ENCODE data around the gene C1QTNF3. TPM values are rescaled to one million over a fixed set of nuclear protein-coding genes. Genes with fewer than 3 reads are reported as not detected.
"Not testable (repeated sequence)": the region's sequence is repeated elsewhere in the genome, so short reads cannot be mapped to it uniquely, and the experiment has no call there.

C1QTNF3 gene
- total and polyA plus RNA-seq, 2 donors: 5.0 to 25.1 TPM

- Histone ChIP-seq H3K9me3 (ENCODE audit: control insufficient read depth in 2 of 2, insufficient read depth in 1 of 2, low read length in 1 of 2) (no peaks in the 10 kb centered on the region), H3K27me3 (ENCODE audit: control insufficient read depth in 2 of 2, insufficient read depth in 1 of 2, low read length in 1 of 2) (no peaks in the 10 kb centered on the region), H3K4me3 (ENCODE audit: low read length in 2 of 2) (no peak overlapping the region), H3K36me3 (ENCODE audit: control insufficient read depth in 2 of 2, insufficient read depth in 2 of 2, low read length in 1 of 2) (peaks cover 0 to 4% of the 10 kb centered on the region in 2 donors), H3K4me1 (ENCODE audit: control insufficient read depth in 2 of 2, insufficient read depth in 2 of 2, low read length in 2 of 2) (peaks cover 2 to 3% of the 10 kb centered on the region in 2 donors), H3K27ac (ENCODE audit: low read depth in 1 of 2, low read length in 1 of 2) (no peak overlapping the region)
- WGBS: 96% methylated on average over 2 of the region's 2 CpGs
- DNase-seq (ENCODE audit: low read depth in 6 of 9, low spot score in 9 of 9): no peak
Measured at GRCh38 chr5:34016750-34017149, 26.3 kb downstream of the C1QTNF3 start.

- no peak overlapping the region for H3K4me3 ChIP-seq (ENCODE audit: low read length in 2 of 2)
- 78% methylated on average over 5 of the region's 5 CpGs for WGBS
- no peak overlapping the region for H3K27ac ChIP-seq (ENCODE audit: low read depth in 1 of 2, low read length in 1 of 2)
- no peaks in the 10 kb centered on the region for H3K27me3 ChIP-seq (ENCODE audit: control insufficient read depth in 2 of 2, insufficient read depth in 1 of 2, low read length in 1 of 2)
- H3K36me3 ChIP-seq (ENCODE audit: control insufficient read depth in 2 of 2, insufficient read depth in 2 of 2, low read length in 1 of 2): peaks cover 0 to 4% of the 10 kb centered on the region in 2 donors
- H3K9me3 ChIP-seq (ENCODE audit: control insufficient read depth in 2 of 2, insufficient read depth in 1 of 2, low read length in 1 of 2): no peaks in the 10 kb centered on the region
- no peak for DNase-seq (ENCODE audit: low read depth in 6 of 9, low spot score in 9 of 9)
- peaks cover 0 to 2% of the 10 kb centered on the region in 2 donors for H3K4me1 ChIP-seq (ENCODE audit: control insufficient read depth in 2 of 2, insufficient read depth in 2 of 2, low read length in 2 of 2)
Measured at GRCh38 chr5:34016222-34016621, 26.8 kb downstream of the C1QTNF3 start.

GRCh38 chr5:34015120-34015822 lies 27.7 kb downstream of the C1QTNF3 start:
- no peak for DNase-seq (ENCODE audit: low read depth in 6 of 9, low spot score in 9 of 9)
- no peak overlapping the region for H3K4me3 ChIP-seq (ENCODE audit: low read length in 2 of 2)
- H3K36me3 ChIP-seq (ENCODE audit: control insufficient read depth in 2 of 2, insufficient read depth in 2 of 2, low read length in 1 of 2): no peaks in the 10 kb centered on the region
- H3K27me3 ChIP-seq (ENCODE audit: control insufficient read depth in 2 of 2, insufficient read depth in 1 of 2, low read length in 1 of 2): no peaks in the 10 kb centered on the region
- H3K9me3 ChIP-seq (ENCODE audit: control insufficient read depth in 2 of 2, insufficient read depth in 1 of 2, low read length in 1 of 2): no peaks in the 10 kb centered on the region
- WGBS: 95% methylated on average over 4 of the region's 4 CpGs
- H3K4me1 ChIP-seq (ENCODE audit: control insufficient read depth in 2 of 2, insufficient read depth in 2 of 2, low read length in 2 of 2): no peaks in the 10 kb centered on the region
- H3K27ac ChIP-seq (ENCODE audit: low read depth in 1 of 2, low read length in 1 of 2): no peak overlapping the region

- 98% methylated on average over 2 of the region's 2 CpGs for whole genome bisulfite sequencing
- Histone ChIP-seq H3K4me3 (ENCODE audit: low read length in 2 of 2) (no peak overlapping the region), H3K36me3 (ENCODE audit: control insufficient read depth in 2 of 2, insufficient read depth in 2 of 2, low read length in 1 of 2) (no peaks in the 10 kb centered on the region), H3K27me3 (ENCODE audit: control insufficient read depth in 2 of 2, insufficient read depth in 1 of 2, low read length in 1 of 2) (no peaks in the 10 kb centered on the region), H3K27ac (ENCODE audit: low read depth in 1 of 2, low read length in 1 of 2) (no peak overlapping the region), H3K9me3 (ENCODE audit: control insufficient read depth in 2 of 2, insufficient read depth in 1 of 2, low read length in 1 of 2) (no peaks in the 10 kb centered on the region), H3K4me1 (ENCODE audit: control insufficient read depth in 2 of 2, insufficient read depth in 2 of 2, low read length in 2 of 2) (no peaks in the 10 kb centered on the region)
- no peak for DNase-seq (ENCODE audit: low read depth in 6 of 9, low spot score in 9 of 9)
Measured at GRCh38 chr5:34014626-34015025, 28.4 kb downstream of the C1QTNF3 start.

- Histone ChIP-seq H3K4me1 (ENCODE audit: control insufficient read depth in 2 of 2, insufficient read depth in 2 of 2, low read length in 2 of 2) (no peaks in the 10 kb centered on the region), H3K27ac (ENCODE audit: low read depth in 1 of 2, low read length in 1 of 2) (no peak overlapping the region)
- WGBS: 95% methylated on average over 3 of the region's 3 CpGs
Measured at GRCh38 chr5:34013547-34013946, 29.5 kb downstream of the C1QTNF3 start.

GRCh38 chr5:34012791-34013190 lies 30.2 kb downstream of the C1QTNF3 start:
- Histone ChIP-seq H3K9me3 (ENCODE audit: control insufficient read depth in 2 of 2, insufficient read depth in 1 of 2, low read length in 1 of 2) (no peaks in the 10 kb centered on the region), H3K27me3 (ENCODE audit: control insufficient read depth in 2 of 2, insufficient read depth in 1 of 2, low read length in 1 of 2) (no peaks in the 10 kb centered on the region), H3K4me3 (ENCODE audit: low read length in 2 of 2) (no peak overlapping the region), H3K36me3 (ENCODE audit: control insufficient read depth in 2 of 2, insufficient read depth in 2 of 2, low read length in 1 of 2) (no peaks in the 10 kb centered on the region), H3K27ac (ENCODE audit: low read depth in 1 of 2, low read length in 1 of 2) (no peak overlapping the region), H3K4me1 (ENCODE audit: control insufficient read depth in 2 of 2, insufficient read depth in 2 of 2, low read length in 2 of 2) (no peaks in the 10 kb centered on the region)
- no peak for DNase-seq (ENCODE audit: low read depth in 6 of 9, low spot score in 9 of 9)

More at GRCh38 chr5:34013547-34013946, 29.5 kb downstream of the C1QTNF3 start:
- DNase-seq (ENCODE audit: low read depth in 6 of 9, low spot score in 9 of 9): no peak
- Histone ChIP-seq H3K4me3 (ENCODE audit: low read length in 2 of 2) (no peak overlapping the region), H3K27me3 (ENCODE audit: control insufficient read depth in 2 of 2, insufficient read depth in 1 of 2, low read length in 1 of 2) (no peaks in the 10 kb centered on the region), H3K36me3 (ENCODE audit: control insufficient read depth in 2 of 2, insufficient read depth in 2 of 2, low read length in 1 of 2) (no peaks in the 10 kb centered on the region), H3K9me3 (ENCODE audit: control insufficient read depth in 2 of 2, insufficient read depth in 1 of 2, low read length in 1 of 2) (no peaks in the 10 kb centered on the region)

- H3K4me3 ChIP-seq (ENCODE audit: low read length in 2 of 2): no peak overlapping the region
- no peak overlapping the region for H3K27ac ChIP-seq (ENCODE audit: low read depth in 1 of 2, low read length in 1 of 2)
- no peaks in the 10 kb centered on the region for H3K27me3 ChIP-seq (ENCODE audit: control insufficient read depth in 2 of 2, insufficient read depth in 1 of 2, low read length in 1 of 2)
- WGBS: 86% methylated on average over 4 of the region's 4 CpGs
- peaks cover 5% of the 10 kb centered on the region in 2 donors for H3K4me1 ChIP-seq (ENCODE audit: control insufficient read depth in 2 of 2, insufficient read depth in 2 of 2, low read length in 2 of 2)
- H3K36me3 ChIP-seq (ENCODE audit: control insufficient read depth in 2 of 2, insufficient read depth in 2 of 2, low read length in 1 of 2): no peaks in the 10 kb centered on the region
- H3K9me3 ChIP-seq (ENCODE audit: control insufficient read depth in 2 of 2, insufficient read depth in 1 of 2, low read length in 1 of 2): no peaks in the 10 kb centered on the region
- DNase-seq (ENCODE audit: low read depth in 6 of 9, low spot score in 9 of 9): no peak
Measured at GRCh38 chr5:34011536-34011935, 31.5 kb downstream of the C1QTNF3 start.

GRCh38 chr5:34010146-34010545 lies 32.9 kb downstream of the C1QTNF3 start:
- H3K4me1 ChIP-seq (ENCODE audit: control insufficient read depth in 2 of 2, insufficient read depth in 2 of 2, low read length in 2 of 2); H3K9me3 ChIP-seq (ENCODE audit: control insufficient read depth in 2 of 2, insufficient read depth in 1 of 2, low read length in 1 of 2); H3K4me3 ChIP-seq (ENCODE audit: low read length in 2 of 2); DNase-seq (ENCODE audit: low read depth in 6 of 9, low spot score in 9 of 9); H3K36me3 ChIP-seq (ENCODE audit: control insufficient read depth in 2 of 2, insufficient read depth in 2 of 2, low read length in 1 of 2); H3K27ac ChIP-seq (ENCODE audit: low read depth in 1 of 2, low read length in 1 of 2); H3K27me3 ChIP-seq (ENCODE audit: control insufficient read depth in 2 of 2, insufficient read depth in 1 of 2, low read length in 1 of 2): not testable (repeated sequence)
- WGBS: 78% methylated on average over 2 of the region's 2 CpGs

- no peak overlapping the region for H3K4me3 ChIP-seq (ENCODE audit: low read length in 2 of 2)
- H3K27ac ChIP-seq (ENCODE audit: low read depth in 1 of 2, low read length in 1 of 2): no peak overlapping the region
- H3K36me3 ChIP-seq (ENCODE audit: control insufficient read depth in 2 of 2, insufficient read depth in 2 of 2, low read length in 1 of 2): peaks cover 0 to 4% of the 10 kb centered on the region in 2 donors
- WGBS: 36% methylated on average over 1 of the region's 1 CpG
- H3K27me3 ChIP-seq (ENCODE audit: control insufficient read depth in 2 of 2, insufficient read depth in 1 of 2, low read length in 1 of 2): no peaks in the 10 kb centered on the region
- no peaks in the 10 kb centered on the region for H3K9me3 ChIP-seq (ENCODE audit: control insufficient read depth in 2 of 2, insufficient read depth in 1 of 2, low read length in 1 of 2)
- peaks cover 5% of the 10 kb centered on the region in 2 donors for H3K4me1 ChIP-seq (ENCODE audit: control insufficient read depth in 2 of 2, insufficient read depth in 2 of 2, low read length in 2 of 2)
- no peak for DNase-seq (ENCODE audit: low read depth in 6 of 9, low spot score in 9 of 9)
Measured at GRCh38 chr5:34009610-34010009, 33.4 kb downstream of the C1QTNF3 start.
